NCI-H2081 treated with DMSO at 0.1 percent for 48 hours (cell line): ENCODE results near the gene PPARG.
"Not testable (repeated sequence)": the region's sequence is repeated elsewhere in the genome, so short reads cannot be mapped to it uniquely, and the experiment has no call there.

ENCODE experiments used
- DNase-seq: peaks from one replicate; lab custom pipeline; 2025; lab: John Stamatoyannopoulos, UW

PPARG gene

GRCh38 chr3:12381199-12381598, 92.3 kb downstream of the PPARG start:
- DNase-seq = no peak

GRCh38 chr3:12383218-12383617, 94.3 kb downstream of the PPARG start:
- DNase-seq = no peak

GRCh38 chr3:12384451-12385233, 95.8 kb downstream of the PPARG start:
- no peak for DNase-seq

GRCh38 chr3:12386514-12387291, 97.8 kb downstream of the PPARG start:
- DNase-seq = not testable (repeated sequence)

- DNase-seq = no peak
Observed at GRCh38 chr3:12388185-12388584, 99.3 kb downstream of the PPARG start.

- no peak for DNase-seq
Observed at GRCh38 chr3:12392101-12392878, 103.4 kb downstream of the PPARG start.

- no peak for DNase-seq
Observed at GRCh38 chr3:12393894-12394293, 105.0 kb downstream of the PPARG start.

- DNase-seq = no peak
Observed at GRCh38 chr3:12394569-12395271, 105.8 kb downstream of the PPARG start.

GRCh38 chr3:12395349-12396012, 106.6 kb downstream of the PPARG start:
- DNase-seq = no peak

GRCh38 chr3:12396471-12396870, 107.6 kb downstream of the PPARG start:
- no peak for DNase-seq

- no peak for DNase-seq
Observed at GRCh38 chr3:12399226-12399625, 110.4 kb downstream of the PPARG start.

- no peak for DNase-seq
Observed at GRCh38 chr3:12400616-12401194, 111.8 kb downstream of the PPARG start.

GRCh38 chr3:12401208-12401607, 112.3 kb downstream of the PPARG start:
- no peak for DNase-seq

- DNase-seq = no peak
Observed at GRCh38 chr3:12405432-12406272, 116.8 kb downstream of the PPARG start.

- no peak for DNase-seq
Observed at GRCh38 chr3:12408984-12409683, 120.3 kb downstream of the PPARG start.

- no peak for DNase-seq
Observed at GRCh38 chr3:12409684-12410596, 121.1 kb downstream of the PPARG start.

- no peak for DNase-seq
Observed at GRCh38 chr3:12413721-12414255, 124.9 kb downstream of the PPARG start.
